WTC11 (cell line): ENCODE results near the gene CLIP3. TPM values are rescaled to one million over a fixed set of nuclear protein-coding genes. Genes with fewer than 3 reads are reported as not detected.

ENCODE experiments used
- ATAC-seq: fragments of 200-7000 bp; cut with Tn5 transposase; 2 replicates; pipeline ENCODE4 v1.10.0; 2021; ENCODE audit warnings: mild to moderate bottlenecking, moderate library complexity
- CTCF ChIA-PET: fragments of 300-600 bp; sonication (Branson Sonifier 250); formaldehyde crosslinking; loops from one replicate; lab custom pipeline; 2021; ENCODE audit warnings: antibody characterized with exemption; lab: Charles Lee
- POLR2A ChIA-PET: fragments of 350-600 bp; sonication (Branson Sonifier 250); formaldehyde crosslinking; loops from one replicate; lab custom pipeline; 2021; ENCODE audit warnings: antibody characterized with exemption; lab: Charles Lee
- DNase-seq: peaks from one replicate; pipeline ENCODE4 v3.0.0; 2021; ENCODE audit warnings: low spot score
- H3K27ac Mint-ChIP-seq: 2 replicates; pipeline ENCODE4 v1.8.0; 2021; ENCODE audit warnings: mixed read lengths
- H3K27me3 Mint-ChIP-seq: 2 replicates; pipeline ENCODE4 v1.8.0; 2021; ENCODE audit warnings: low read depth, mild to moderate bottlenecking, moderate library complexity, mixed read lengths
- H3K36me3 Mint-ChIP-seq: 2 replicates; pipeline ENCODE4 v1.8.0; 2021; ENCODE audit warnings: mixed read lengths
- H3K4me1 Mint-ChIP-seq: 2 replicates; pipeline ENCODE4 v1.8.0; 2022; ENCODE audit warnings: mixed read lengths
- H3K4me3 Mint-ChIP-seq: 2 replicates; pipeline ENCODE4 v1.8.0; 2021; ENCODE audit warnings: mild to moderate bottlenecking, moderate library complexity, mixed read lengths
- H3K9me3 Mint-ChIP-seq: 2 replicates; pipeline ENCODE4 v1.8.0; 2021; ENCODE audit warnings: mixed read lengths
- CREM ChIP-seq: sonication (generic); formaldehyde crosslinking; IDR thresholded peaks from 2 replicates; pipeline ENCODE4 v1.8.1; 2022; ENCODE audit warnings: mild to moderate bottlenecking, missing genetic modification reagents, moderate library complexity
- ELF4 ChIP-seq: sonication (generic); formaldehyde crosslinking; IDR thresholded peaks from 2 replicates; pipeline ENCODE4 v1.8.1; 2022; ENCODE audit warnings: low read depth, mild to moderate bottlenecking, moderate library complexity, missing genetic modification reagents
- ESRRA ChIP-seq: sonication (generic); formaldehyde crosslinking; IDR thresholded peaks from 2 replicates; pipeline ENCODE4 v1.8.1; 2022; ENCODE audit warnings: mild to moderate bottlenecking, missing genetic modification reagents, borderline replicate concordance
- JUN ChIP-seq: sonication (generic); formaldehyde crosslinking; IDR thresholded peaks from 2 replicates; pipeline ENCODE4 v1.8.0; 2023; ENCODE audit warnings: mild to moderate bottlenecking, missing genetic modification reagents
- NFATC4 ChIP-seq: fragments of 250-450 bp; sonication (Bioruptor Pico); IDR thresholded peaks from 2 replicates; pipeline ENCODE4 v1.9.0; 2021; ENCODE audit warnings: mild to moderate bottlenecking
- SMAD3 ChIP-seq: sonication (generic); formaldehyde crosslinking; IDR thresholded peaks from 2 replicates; pipeline ENCODE4 v1.8.0; 2022; ENCODE audit warnings: missing genetic modification reagents, mild to moderate bottlenecking, borderline replicate concordance
- total RNA-seq: library from RNA; stranded (reverse); gene quantifications from 3 replicates; pipeline ENCODE4 v1.2.3, GENCODE V29; 2021
- TF ChIP-seq, protein P1 (sequence below): sonication (generic); formaldehyde crosslinking; IDR thresholded peaks from 2 replicates; pipeline ENCODE4 v1.8.0; 2022; ENCODE audit warnings: mild to moderate bottlenecking, missing genetic modification reagents
- TF ChIP-seq, protein P2 (sequence below): sonication (generic); formaldehyde crosslinking; conservative IDR thresholded peaks from 2 replicates; pipeline ENCODE4 v1.8.1; 2023; ENCODE audit warnings: mild to moderate bottlenecking, low read depth, missing genetic modification reagents, moderate library complexity
- TF ChIP-seq, protein P3 (sequence below): sonication (generic); formaldehyde crosslinking; IDR thresholded peaks from 2 replicates; pipeline ENCODE4 v1.8.1; 2022; ENCODE audit warnings: mild to moderate bottlenecking, missing genetic modification reagents, moderate library complexity, borderline replicate concordance
- TF ChIP-seq, protein P4 (sequence below): sonication (generic); formaldehyde crosslinking; IDR thresholded peaks from 2 replicates; pipeline ENCODE4 v1.8.0; 2023; ENCODE audit warnings: missing genetic modification reagents, mild to moderate bottlenecking, borderline replicate concordance
- TF ChIP-seq, protein P5 (sequence below): fragments of 250-450 bp; sonication (Bioruptor Pico); IDR thresholded peaks from 2 replicates; pipeline ENCODE4 v1.8.0; 2021; ENCODE audit warnings: mild to moderate bottlenecking
- TF ChIP-seq, protein P6 (sequence below): sonication (generic); formaldehyde crosslinking; IDR thresholded peaks from 2 replicates; pipeline ENCODE4 v1.8.0; 2022; ENCODE audit warnings: mild to moderate bottlenecking, missing genetic modification reagents

Gene CLIP3
- total RNA-seq, 1 experiment from 2014 or later, result 16.2 TPM

DNA sequence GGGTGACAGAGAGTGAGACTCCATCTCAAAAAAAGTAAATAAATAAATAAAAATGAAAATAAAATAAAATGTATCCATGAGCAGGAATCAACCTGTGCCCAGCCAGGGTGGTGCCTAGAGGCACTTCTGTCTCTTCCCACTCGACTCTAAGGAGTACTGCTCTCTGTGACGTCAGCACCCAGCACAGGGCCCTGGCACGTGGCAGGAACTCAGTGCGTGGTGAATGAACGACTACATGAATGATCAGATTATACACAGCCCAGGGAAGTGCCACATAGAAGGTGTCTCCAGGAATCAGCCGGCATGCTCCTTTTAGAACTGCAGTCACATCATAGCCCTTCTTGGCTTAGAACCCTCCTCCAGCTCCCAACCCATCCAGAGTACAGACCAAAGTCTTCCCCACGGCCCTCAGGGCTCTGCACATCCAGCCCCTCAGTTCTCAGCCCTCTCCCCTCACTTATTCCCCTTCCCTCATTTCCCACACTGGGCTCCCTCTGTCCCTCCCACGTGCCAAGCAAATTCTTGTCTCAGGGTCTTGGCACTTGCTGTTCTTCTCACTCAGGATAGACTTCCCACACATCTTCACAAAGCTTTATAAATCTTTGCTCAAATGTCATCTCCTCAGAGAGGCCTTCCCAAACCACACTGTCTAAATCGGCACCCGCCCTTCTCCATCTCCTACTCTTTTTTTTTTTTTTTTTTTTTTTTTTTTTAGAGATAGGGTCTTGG is 4.2 kb downstream of the CLIP3 start:
- H3K36me3 Mint-ChIP-seq, result peaks cover 4% of the 10 kb centered on the region; the same call in 1 of the 2 replicates
- TF ChIP-seq, protein P1, sequence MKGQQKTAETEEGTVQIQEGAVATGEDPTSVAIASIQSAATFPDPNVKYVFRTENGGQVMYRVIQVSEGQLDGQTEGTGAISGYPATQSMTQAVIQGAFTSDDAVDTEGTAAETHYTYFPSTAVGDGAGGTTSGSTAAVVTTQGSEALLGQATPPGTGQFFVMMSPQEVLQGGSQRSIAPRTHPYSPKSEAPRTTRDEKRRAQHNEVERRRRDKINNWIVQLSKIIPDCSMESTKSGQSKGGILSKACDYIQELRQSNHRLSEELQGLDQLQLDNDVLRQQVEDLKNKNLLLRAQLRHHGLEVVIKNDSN, result no peak
- TF ChIP-seq, protein P2, sequence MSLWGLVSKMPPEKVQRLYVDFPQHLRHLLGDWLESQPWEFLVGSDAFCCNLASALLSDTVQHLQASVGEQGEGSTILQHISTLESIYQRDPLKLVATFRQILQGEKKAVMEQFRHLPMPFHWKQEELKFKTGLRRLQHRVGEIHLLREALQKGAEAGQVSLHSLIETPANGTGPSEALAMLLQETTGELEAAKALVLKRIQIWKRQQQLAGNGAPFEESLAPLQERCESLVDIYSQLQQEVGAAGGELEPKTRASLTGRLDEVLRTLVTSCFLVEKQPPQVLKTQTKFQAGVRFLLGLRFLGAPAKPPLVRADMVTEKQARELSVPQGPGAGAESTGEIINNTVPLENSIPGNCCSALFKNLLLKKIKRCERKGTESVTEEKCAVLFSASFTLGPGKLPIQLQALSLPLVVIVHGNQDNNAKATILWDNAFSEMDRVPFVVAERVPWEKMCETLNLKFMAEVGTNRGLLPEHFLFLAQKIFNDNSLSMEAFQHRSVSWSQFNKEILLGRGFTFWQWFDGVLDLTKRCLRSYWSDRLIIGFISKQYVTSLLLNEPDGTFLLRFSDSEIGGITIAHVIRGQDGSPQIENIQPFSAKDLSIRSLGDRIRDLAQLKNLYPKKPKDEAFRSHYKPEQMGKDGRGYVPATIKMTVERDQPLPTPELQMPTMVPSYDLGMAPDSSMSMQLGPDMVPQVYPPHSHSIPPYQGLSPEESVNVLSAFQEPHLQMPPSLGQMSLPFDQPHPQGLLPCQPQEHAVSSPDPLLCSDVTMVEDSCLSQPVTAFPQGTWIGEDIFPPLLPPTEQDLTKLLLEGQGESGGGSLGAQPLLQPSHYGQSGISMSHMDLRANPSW (CRISPR knock-in tag), result no peak
- TF ChIP-seq, protein P3, sequence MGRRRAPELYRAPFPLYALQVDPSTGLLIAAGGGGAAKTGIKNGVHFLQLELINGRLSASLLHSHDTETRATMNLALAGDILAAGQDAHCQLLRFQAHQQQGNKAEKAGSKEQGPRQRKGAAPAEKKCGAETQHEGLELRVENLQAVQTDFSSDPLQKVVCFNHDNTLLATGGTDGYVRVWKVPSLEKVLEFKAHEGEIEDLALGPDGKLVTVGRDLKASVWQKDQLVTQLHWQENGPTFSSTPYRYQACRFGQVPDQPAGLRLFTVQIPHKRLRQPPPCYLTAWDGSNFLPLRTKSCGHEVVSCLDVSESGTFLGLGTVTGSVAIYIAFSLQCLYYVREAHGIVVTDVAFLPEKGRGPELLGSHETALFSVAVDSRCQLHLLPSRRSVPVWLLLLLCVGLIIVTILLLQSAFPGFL, result no peak
- TF ChIP-seq, protein P4, sequence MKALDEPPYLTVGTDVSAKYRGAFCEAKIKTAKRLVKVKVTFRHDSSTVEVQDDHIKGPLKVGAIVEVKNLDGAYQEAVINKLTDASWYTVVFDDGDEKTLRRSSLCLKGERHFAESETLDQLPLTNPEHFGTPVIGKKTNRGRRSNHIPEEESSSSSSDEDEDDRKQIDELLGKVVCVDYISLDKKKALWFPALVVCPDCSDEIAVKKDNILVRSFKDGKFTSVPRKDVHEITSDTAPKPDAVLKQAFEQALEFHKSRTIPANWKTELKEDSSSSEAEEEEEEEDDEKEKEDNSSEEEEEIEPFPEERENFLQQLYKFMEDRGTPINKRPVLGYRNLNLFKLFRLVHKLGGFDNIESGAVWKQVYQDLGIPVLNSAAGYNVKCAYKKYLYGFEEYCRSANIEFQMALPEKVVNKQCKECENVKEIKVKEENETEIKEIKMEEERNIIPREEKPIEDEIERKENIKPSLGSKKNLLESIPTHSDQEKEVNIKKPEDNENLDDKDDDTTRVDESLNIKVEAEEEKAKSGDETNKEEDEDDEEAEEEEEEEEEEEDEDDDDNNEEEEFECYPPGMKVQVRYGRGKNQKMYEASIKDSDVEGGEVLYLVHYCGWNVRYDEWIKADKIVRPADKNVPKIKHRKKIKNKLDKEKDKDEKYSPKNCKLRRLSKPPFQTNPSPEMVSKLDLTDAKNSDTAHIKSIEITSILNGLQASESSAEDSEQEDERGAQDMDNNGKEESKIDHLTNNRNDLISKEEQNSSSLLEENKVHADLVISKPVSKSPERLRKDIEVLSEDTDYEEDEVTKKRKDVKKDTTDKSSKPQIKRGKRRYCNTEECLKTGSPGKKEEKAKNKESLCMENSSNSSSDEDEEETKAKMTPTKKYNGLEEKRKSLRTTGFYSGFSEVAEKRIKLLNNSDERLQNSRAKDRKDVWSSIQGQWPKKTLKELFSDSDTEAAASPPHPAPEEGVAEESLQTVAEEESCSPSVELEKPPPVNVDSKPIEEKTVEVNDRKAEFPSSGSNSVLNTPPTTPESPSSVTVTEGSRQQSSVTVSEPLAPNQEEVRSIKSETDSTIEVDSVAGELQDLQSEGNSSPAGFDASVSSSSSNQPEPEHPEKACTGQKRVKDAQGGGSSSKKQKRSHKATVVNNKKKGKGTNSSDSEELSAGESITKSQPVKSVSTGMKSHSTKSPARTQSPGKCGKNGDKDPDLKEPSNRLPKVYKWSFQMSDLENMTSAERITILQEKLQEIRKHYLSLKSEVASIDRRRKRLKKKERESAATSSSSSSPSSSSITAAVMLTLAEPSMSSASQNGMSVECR (CRISPR knock-in tag), result no peak
- TF ChIP-seq, protein P5, sequence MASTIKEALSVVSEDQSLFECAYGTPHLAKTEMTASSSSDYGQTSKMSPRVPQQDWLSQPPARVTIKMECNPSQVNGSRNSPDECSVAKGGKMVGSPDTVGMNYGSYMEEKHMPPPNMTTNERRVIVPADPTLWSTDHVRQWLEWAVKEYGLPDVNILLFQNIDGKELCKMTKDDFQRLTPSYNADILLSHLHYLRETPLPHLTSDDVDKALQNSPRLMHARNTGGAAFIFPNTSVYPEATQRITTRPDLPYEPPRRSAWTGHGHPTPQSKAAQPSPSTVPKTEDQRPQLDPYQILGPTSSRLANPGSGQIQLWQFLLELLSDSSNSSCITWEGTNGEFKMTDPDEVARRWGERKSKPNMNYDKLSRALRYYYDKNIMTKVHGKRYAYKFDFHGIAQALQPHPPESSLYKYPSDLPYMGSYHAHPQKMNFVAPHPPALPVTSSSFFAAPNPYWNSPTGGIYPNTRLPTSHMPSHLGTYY (CRISPR knock-in tag), result no peak
- TF ChIP-seq, protein P6, sequence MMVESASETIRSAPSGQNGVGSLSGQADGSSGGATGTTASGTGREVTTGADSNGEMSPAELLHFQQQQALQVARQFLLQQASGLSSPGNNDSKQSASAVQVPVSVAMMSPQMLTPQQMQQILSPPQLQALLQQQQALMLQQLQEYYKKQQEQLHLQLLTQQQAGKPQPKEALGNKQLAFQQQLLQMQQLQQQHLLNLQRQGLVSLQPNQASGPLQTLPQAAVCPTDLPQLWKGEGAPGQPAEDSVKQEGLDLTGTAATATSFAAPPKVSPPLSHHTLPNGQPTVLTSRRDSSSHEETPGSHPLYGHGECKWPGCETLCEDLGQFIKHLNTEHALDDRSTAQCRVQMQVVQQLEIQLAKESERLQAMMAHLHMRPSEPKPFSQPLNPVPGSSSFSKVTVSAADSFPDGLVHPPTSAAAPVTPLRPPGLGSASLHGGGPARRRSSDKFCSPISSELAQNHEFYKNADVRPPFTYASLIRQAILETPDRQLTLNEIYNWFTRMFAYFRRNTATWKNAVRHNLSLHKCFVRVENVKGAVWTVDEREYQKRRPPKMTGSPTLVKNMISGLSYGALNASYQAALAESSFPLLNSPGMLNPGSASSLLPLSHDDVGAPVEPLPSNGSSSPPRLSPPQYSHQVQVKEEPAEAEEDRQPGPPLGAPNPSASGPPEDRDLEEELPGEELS (CRISPR knock-in tag), result no peak
- no peak for TF ChIP-seq CREM (CRISPR knock-in tag)
- no peak for TF ChIP-seq NFATC4 (CRISPR knock-in tag)
- TF ChIP-seq ELF4 (CRISPR knock-in tag), result no peak
- TF ChIP-seq ESRRA (CRISPR knock-in tag), result no peak
- TF ChIP-seq SMAD3, result no peak
- TF ChIP-seq JUN (CRISPR knock-in tag), result no peak
- ChIA-PET CTCF (no interaction called here), POLR2A (no interaction called here)
- peaks cover 13% of the 10 kb centered on the region for H3K27me3 Mint-ChIP-seq
- peaks cover 6% of the 10 kb centered on the region for H3K4me1 Mint-ChIP-seq
- ATAC-seq, result no peak
- peak overlapping the region; percentile 74; the same call in 1 of the 2 replicates for H3K27ac Mint-ChIP-seq
- no peak for DNase-seq
- H3K9me3 Mint-ChIP-seq, result no peaks in the 10 kb centered on the region
- no peak overlapping the region for H3K4me3 Mint-ChIP-seq
